ENCODE data around the gene MSRB3.
"Not testable (repeated sequence)": the region's sequence is repeated elsewhere in the genome, so short reads cannot be mapped to it uniquely, and the experiment has no call there.

MSRB3 gene

DNA sequence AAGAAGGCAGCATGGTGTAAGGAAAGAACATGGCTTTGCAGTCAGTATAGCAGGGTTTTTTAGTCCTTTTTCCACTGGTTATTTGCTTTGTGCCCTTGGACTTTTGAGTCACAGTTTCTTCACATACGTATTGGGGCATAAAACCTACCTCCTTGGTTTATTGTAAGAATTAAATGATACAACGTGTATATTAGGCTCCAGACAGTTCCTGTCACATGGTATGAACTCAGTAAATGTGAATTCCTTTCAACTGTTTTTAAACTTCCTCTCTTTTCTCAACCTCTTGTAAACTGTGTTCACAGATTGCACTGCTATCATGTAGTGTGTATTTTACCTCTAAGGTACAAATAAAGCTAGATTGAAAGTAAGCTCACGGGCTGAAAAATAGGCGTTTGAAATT lies 29.5 kb downstream of the MSRB3 start:
- Histone ChIP-seq H3K27ac (ENCODE audit: low read depth, low read length) (no peak overlapping the region), H3K9ac (ENCODE audit: low read length) (no peak overlapping the region), H3K4me3 (ENCODE audit: low read depth, low read length) (no peak overlapping the region), H3K27me3 (ENCODE audit: control insufficient read depth, insufficient read depth, low read length) (no peaks in the 10 kb centered on the region), H3K36me3 (ENCODE audit: control insufficient read depth, insufficient read depth, low read length) (no peaks in the 10 kb centered on the region), H3K9me3 (ENCODE audit: control insufficient read depth, insufficient read depth, low read depth, low read length) (no peaks in the 10 kb centered on the region), H3K4me1 (ENCODE audit: control insufficient read depth, insufficient read depth, low read length) (no peaks in the 10 kb centered on the region)

DNA sequence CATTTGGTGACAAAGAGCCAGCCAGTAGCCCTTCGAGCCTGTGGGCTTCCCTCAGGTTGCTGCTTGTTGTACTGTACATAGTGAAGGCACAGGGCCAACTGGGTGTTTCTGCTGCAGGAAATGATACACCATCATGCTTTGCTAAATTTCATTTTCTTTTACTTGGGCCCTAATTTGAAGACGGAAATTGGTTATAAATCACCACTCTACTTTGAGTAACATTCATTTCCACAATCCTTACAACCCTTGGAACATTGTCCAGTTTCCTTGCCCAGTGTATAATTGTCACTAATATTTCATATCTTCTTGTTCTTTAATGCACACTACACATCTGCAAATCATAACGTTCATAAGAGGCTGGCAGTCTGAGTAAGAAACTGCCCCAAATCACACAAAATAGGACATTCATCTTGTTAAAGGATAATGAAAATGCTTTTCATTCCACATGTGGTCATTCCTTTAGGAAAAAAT lies 30.2 kb downstream of the MSRB3 start:
- Histone ChIP-seq H3K9me3 (ENCODE audit: control insufficient read depth, insufficient read depth, low read depth, low read length) (no peaks in the 10 kb centered on the region), H3K4me1 (ENCODE audit: control insufficient read depth, insufficient read depth, low read length) (no peaks in the 10 kb centered on the region), H3K4me3 (ENCODE audit: low read depth, low read length) (no peak overlapping the region), H3K27ac (ENCODE audit: low read depth, low read length) (no peak overlapping the region), H3K36me3 (ENCODE audit: control insufficient read depth, insufficient read depth, low read length) (no peaks in the 10 kb centered on the region), H3K9ac (ENCODE audit: low read length) (no peak overlapping the region), H3K27me3 (ENCODE audit: control insufficient read depth, insufficient read depth, low read length) (no peaks in the 10 kb centered on the region)

DNA sequence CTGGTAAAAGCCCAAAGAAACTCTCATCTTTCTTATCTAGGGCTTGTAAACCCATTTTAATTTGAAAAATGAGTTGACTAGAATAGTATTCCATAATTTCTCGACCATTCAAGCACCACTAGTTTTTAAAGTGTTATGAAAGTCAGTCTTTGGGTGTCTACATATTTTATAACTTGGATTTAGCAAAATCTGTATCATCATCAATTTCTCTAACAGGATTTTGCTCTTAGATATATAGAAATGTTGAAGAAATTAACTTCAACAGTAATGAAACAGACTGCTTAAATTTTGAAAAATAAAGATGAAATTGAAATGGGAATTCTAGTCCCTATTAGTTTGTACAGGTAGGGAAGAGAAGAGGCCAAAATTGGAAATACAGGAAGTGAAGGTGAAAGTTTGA lies 32.8 kb downstream of the MSRB3 start:
- H3K4me1 ChIP-seq (ENCODE audit: control insufficient read depth, insufficient read depth, low read length) = no peaks in the 10 kb centered on the region
- no peak overlapping the region for H3K9ac ChIP-seq (ENCODE audit: low read length)
- H3K27ac ChIP-seq (ENCODE audit: low read depth, low read length) = no peak overlapping the region
- no peaks in the 10 kb centered on the region for H3K27me3 ChIP-seq (ENCODE audit: control insufficient read depth, insufficient read depth, low read length)
- H3K36me3 ChIP-seq (ENCODE audit: control insufficient read depth, insufficient read depth, low read length) = no peaks in the 10 kb centered on the region
- H3K9me3 ChIP-seq (ENCODE audit: control insufficient read depth, insufficient read depth, low read depth, low read length) = no peaks in the 10 kb centered on the region
- H3K4me3 ChIP-seq (ENCODE audit: low read depth, low read length) = no peak overlapping the region

DNA sequence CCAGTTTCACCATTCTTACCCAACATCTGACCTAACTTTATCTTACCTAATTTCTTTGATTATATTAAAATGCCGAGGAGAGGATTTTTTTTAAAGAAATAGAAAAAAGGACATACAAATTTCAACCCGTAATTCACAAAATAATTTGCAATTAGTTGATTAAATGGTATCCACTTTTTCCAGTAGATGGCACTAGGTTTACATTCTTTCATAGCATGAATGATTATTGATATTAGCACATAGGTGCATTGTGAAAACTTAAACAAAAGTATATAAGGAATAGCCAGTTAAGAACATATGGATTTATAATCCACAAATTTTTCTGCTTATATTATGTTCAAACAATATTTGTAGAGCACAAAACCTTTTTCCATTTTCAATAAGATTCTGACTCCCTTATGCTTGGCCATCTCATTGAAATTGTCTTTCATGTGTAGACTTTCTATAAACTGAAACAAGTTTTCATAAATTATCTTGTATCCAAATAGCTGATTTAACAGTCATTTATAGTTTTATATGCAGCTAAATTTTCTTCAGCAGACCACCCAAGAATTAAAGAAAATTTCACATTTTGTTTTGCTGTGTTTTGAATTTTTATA lies 35.3 kb downstream of the MSRB3 start:
- H3K27ac ChIP-seq (ENCODE audit: low read depth, low read length) = no peak overlapping the region
- H3K4me1 ChIP-seq (ENCODE audit: control insufficient read depth, insufficient read depth, low read length) = peaks cover 6% of the 10 kb centered on the region; the same call in 1 of the 2 replicates
- H3K9me3 ChIP-seq (ENCODE audit: control insufficient read depth, insufficient read depth, low read depth, low read length) = no peaks in the 10 kb centered on the region
- no peak overlapping the region for H3K9ac ChIP-seq (ENCODE audit: low read length)
- H3K27me3 ChIP-seq (ENCODE audit: control insufficient read depth, insufficient read depth, low read length) = no peaks in the 10 kb centered on the region
- no peaks in the 10 kb centered on the region for H3K36me3 ChIP-seq (ENCODE audit: control insufficient read depth, insufficient read depth, low read length)
- H3K4me3 ChIP-seq (ENCODE audit: low read depth, low read length) = no peak overlapping the region

DNA sequence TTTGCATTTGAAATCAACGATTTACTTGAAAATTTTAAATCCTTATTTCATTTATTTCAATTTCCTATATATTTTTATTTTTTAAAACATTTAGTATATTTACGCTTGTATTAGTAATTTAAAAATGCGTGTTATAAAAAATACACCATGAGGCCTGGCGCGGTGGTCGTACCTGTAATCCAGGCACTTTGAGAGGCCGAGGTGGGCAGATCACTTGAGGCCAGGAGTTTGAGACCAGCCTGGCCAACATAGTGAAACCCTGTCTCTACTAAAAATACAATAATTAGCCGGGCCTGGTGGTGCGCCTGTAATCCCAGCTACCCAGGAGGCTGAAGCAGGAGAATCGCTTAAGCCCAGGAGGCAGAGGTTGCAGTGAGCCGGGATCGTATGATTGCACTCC lies 36.8 kb downstream of the MSRB3 start:
- not testable (repeated sequence) for H3K27me3 ChIP-seq (ENCODE audit: control insufficient read depth, insufficient read depth, low read length); H3K9me3 ChIP-seq (ENCODE audit: control insufficient read depth, insufficient read depth, low read depth, low read length); H3K9ac ChIP-seq (ENCODE audit: low read length); H3K36me3 ChIP-seq (ENCODE audit: control insufficient read depth, insufficient read depth, low read length); H3K4me1 ChIP-seq (ENCODE audit: control insufficient read depth, insufficient read depth, low read length); H3K4me3 ChIP-seq (ENCODE audit: low read depth, low read length); H3K27ac ChIP-seq (ENCODE audit: low read depth, low read length)

DNA sequence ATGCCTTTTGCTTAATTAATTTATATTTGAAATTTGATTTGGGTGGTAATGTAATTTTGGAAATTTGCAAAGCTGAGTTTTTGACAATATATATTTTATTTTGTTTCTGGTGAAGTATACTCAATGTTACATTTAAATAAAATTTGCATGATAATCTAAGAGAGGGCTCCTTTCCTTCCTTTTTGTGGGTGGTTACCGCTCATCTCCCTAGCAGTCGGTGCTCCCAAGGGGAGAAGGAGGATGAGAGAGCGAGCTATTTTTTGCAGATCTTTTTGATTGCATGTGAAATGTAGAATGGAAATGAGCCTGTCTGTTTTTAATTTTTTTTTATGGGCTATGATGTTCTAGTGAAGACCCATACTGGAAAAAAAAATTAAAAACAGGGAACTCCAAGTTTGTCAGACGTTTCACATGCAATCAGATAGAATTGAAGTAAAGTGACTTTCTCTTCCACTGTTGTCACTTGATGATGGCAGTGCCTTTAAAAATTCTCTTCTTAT lies 39.8 kb downstream of the MSRB3 start:
- Histone ChIP-seq H3K27me3 (ENCODE audit: control insufficient read depth, insufficient read depth, low read length) (no peaks in the 10 kb centered on the region), H3K9ac (ENCODE audit: low read length) (no peak overlapping the region), H3K27ac (ENCODE audit: low read depth, low read length) (no peak overlapping the region), H3K9me3 (ENCODE audit: control insufficient read depth, insufficient read depth, low read depth, low read length) (no peaks in the 10 kb centered on the region), H3K4me3 (ENCODE audit: low read depth, low read length) (no peak overlapping the region), H3K4me1 (ENCODE audit: control insufficient read depth, insufficient read depth, low read length) (peaks cover 6% of the 10 kb centered on the region; the same call in 1 of the 2 replicates), H3K36me3 (ENCODE audit: control insufficient read depth, insufficient read depth, low read length) (no peaks in the 10 kb centered on the region)

DNA sequence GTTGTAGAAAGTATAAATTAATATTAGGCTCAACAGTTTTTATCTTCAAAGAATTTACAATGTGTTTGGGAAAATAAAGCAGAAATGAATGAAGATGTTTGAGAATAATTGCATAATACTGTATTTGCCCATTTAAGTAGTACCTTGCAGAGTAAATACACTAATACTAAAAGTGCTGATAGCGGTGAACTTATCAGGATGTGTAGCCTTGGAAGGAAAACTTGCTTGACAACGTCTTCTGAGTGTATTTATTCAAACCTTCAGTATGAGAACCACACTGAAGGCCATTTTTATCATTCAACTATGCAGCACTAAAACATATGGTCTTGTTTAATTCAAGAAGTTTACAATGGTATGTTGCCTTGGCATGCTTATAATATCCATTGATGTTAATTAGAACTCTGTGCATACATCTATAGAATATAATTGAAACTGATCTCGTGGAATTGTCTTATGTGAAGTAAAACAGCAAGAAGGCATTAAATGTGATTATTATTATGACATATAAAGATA lies 41.3 kb downstream of the MSRB3 start:
- no peak overlapping the region for H3K27ac ChIP-seq (ENCODE audit: low read depth, low read length)
- H3K9ac ChIP-seq (ENCODE audit: low read length) = no peak overlapping the region
- H3K4me3 ChIP-seq (ENCODE audit: low read depth, low read length) = no peak overlapping the region
- H3K4me1 ChIP-seq (ENCODE audit: control insufficient read depth, insufficient read depth, low read length) = peaks cover 6% of the 10 kb centered on the region; the same call in 1 of the 2 replicates
- no peaks in the 10 kb centered on the region for H3K9me3 ChIP-seq (ENCODE audit: control insufficient read depth, insufficient read depth, low read depth, low read length)
- no peaks in the 10 kb centered on the region for H3K27me3 ChIP-seq (ENCODE audit: control insufficient read depth, insufficient read depth, low read length)
- H3K36me3 ChIP-seq (ENCODE audit: control insufficient read depth, insufficient read depth, low read length) = no peaks in the 10 kb centered on the region

DNA sequence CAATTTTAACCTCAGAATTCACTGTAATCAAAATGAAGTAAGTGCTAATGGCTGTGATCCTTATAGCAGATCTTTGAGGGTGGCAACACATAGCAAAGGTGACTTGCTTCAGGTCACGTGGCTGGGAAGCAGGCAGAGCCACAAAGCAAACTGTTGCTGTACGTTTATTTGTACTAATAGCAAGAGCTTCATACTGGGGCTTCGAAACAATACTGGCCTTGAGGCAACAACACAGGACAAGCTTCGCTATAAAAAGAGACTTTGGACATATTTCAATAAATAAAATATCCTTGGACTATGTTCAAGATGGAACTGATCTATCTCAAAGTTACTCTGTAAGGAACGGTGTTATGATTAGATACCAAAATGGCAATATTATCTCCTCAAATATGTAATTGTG lies 44.6 kb downstream of the MSRB3 start:
- Histone ChIP-seq H3K4me3 (ENCODE audit: low read depth, low read length) (no peak overlapping the region), H3K27me3 (ENCODE audit: control insufficient read depth, insufficient read depth, low read length) (no peaks in the 10 kb centered on the region), H3K27ac (ENCODE audit: low read depth, low read length) (no peak overlapping the region), H3K4me1 (ENCODE audit: control insufficient read depth, insufficient read depth, low read length) (peaks cover 2% of the 10 kb centered on the region; the same call in 1 of the 2 replicates), H3K36me3 (ENCODE audit: control insufficient read depth, insufficient read depth, low read length) (no peaks in the 10 kb centered on the region), H3K9ac (ENCODE audit: low read length) (no peak overlapping the region), H3K9me3 (ENCODE audit: control insufficient read depth, insufficient read depth, low read depth, low read length) (no peaks in the 10 kb centered on the region)

DNA sequence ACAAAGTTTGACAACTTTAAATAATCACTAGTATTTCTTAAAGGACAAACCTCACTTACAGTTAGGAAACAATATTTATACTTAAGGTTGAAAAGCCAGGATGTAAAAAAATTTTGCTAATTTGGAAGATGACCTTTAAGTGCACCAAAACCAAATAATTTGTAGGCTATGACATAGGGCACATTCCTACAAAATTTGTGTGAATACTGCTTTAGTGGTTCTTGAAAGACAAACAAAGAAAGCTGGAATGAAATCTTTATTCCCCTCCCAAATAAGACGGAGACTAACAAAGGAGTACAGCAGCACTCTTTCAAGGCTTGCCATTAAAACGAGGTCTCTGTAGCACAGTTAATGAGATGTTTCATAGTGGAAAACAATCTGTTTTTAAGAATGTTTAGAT lies 45.6 kb downstream of the MSRB3 start:
- Histone ChIP-seq H3K27ac (ENCODE audit: low read depth, low read length) (no peak overlapping the region), H3K9ac (ENCODE audit: low read length) (no peak overlapping the region), H3K27me3 (ENCODE audit: control insufficient read depth, insufficient read depth, low read length) (no peaks in the 10 kb centered on the region), H3K9me3 (ENCODE audit: control insufficient read depth, insufficient read depth, low read depth, low read length) (no peaks in the 10 kb centered on the region), H3K36me3 (ENCODE audit: control insufficient read depth, insufficient read depth, low read length) (no peaks in the 10 kb centered on the region), H3K4me1 (ENCODE audit: control insufficient read depth, insufficient read depth, low read length) (no peaks in the 10 kb centered on the region), H3K4me3 (ENCODE audit: low read depth, low read length) (no peak overlapping the region)

DNA sequence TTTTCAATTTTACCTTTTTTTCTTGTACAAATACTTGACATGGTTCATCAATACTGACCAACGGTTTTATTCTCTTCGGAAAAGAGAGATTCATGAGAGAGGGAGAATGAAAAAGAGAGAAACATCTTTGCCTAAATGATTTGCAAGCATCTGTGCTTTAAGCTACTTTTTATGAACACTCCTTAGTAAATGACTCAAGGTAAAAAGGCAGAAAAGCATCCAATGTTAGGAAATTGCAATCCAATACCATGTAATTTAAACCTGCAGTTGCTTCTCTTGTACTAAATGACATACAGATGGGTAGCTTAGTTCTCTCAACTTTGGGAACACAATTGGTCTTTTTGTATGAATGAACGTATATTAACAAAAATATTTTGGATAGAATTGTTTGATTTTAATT lies 46.1 kb downstream of the MSRB3 start:
- Histone ChIP-seq H3K4me3 (ENCODE audit: low read depth, low read length) (no peak overlapping the region), H3K27me3 (ENCODE audit: control insufficient read depth, insufficient read depth, low read length) (no peaks in the 10 kb centered on the region), H3K27ac (ENCODE audit: low read depth, low read length) (no peak overlapping the region), H3K9me3 (ENCODE audit: control insufficient read depth, insufficient read depth, low read depth, low read length) (no peaks in the 10 kb centered on the region), H3K9ac (ENCODE audit: low read length) (no peak overlapping the region), H3K4me1 (ENCODE audit: control insufficient read depth, insufficient read depth, low read length) (no peaks in the 10 kb centered on the region), H3K36me3 (ENCODE audit: control insufficient read depth, insufficient read depth, low read length) (no peaks in the 10 kb centered on the region)

DNA sequence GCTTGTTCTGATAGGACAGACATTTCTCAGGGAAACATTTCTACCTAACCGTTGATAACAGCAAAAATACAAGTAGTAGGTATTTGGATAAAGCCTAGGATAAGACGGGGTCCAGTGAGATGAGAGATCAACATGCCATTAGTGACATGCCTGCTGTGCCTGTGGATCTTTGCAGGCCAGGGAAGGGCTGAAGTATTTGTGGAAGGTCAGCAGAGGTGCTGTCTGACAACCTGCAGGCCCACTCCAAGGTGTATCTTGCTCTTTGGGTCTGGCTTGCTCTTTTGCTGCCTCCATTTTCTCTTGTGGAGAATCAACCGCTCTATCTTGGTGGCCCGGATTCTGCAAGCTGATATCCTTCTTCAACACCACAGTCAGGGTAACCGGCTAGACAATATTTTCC lies 46.7 kb downstream of the MSRB3 start:
- Histone ChIP-seq H3K27me3 (ENCODE audit: control insufficient read depth, insufficient read depth, low read length) (no peaks in the 10 kb centered on the region), H3K36me3 (ENCODE audit: control insufficient read depth, insufficient read depth, low read length) (no peaks in the 10 kb centered on the region), H3K4me3 (ENCODE audit: low read depth, low read length) (no peak overlapping the region), H3K27ac (ENCODE audit: low read depth, low read length) (no peak overlapping the region), H3K4me1 (ENCODE audit: control insufficient read depth, insufficient read depth, low read length) (no peaks in the 10 kb centered on the region), H3K9me3 (ENCODE audit: control insufficient read depth, insufficient read depth, low read depth, low read length) (no peaks in the 10 kb centered on the region), H3K9ac (ENCODE audit: low read length) (no peak overlapping the region)
